ENCODE measurements around the gene ZNF417.

DNA sequence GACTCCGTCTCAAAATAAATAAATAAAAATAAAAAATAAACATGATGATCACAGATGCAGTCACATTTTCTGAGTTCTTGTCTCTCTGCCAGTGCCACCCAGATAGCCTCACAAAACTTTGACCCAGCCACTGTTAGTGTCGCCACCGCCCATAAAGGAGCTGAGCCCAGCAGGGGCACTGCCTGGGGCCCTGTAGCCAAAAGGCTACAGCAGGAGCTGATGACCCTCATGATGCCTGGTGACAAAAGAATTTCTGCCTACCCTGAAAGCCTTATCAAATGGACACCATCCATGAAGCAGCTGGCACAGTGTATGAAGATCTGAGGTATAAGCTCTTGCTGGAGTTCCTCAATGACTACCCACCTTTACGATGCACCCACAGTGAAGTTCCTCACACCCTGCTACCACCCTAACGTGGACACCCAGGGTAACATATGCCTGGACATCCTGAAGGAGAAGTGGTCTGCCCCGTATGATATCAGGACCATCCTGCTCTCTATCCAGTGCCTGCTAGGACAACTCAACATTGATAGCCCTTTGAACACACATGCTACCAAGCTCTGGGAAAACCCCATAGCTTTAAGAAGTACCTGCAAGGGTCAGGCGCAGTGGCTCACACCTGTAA lies 48.4 kb downstream of the ZNF417 start:
- TF ChIP-seq, protein P1, sequence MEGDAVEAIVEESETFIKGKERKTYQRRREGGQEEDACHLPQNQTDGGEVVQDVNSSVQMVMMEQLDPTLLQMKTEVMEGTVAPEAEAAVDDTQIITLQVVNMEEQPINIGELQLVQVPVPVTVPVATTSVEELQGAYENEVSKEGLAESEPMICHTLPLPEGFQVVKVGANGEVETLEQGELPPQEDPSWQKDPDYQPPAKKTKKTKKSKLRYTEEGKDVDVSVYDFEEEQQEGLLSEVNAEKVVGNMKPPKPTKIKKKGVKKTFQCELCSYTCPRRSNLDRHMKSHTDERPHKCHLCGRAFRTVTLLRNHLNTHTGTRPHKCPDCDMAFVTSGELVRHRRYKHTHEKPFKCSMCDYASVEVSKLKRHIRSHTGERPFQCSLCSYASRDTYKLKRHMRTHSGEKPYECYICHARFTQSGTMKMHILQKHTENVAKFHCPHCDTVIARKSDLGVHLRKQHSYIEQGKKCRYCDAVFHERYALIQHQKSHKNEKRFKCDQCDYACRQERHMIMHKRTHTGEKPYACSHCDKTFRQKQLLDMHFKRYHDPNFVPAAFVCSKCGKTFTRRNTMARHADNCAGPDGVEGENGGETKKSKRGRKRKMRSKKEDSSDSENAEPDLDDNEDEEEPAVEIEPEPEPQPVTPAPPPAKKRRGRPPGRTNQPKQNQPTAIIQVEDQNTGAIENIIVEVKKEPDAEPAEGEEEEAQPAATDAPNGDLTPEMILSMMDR (optimal IDR thresholded peaks at IDR 0.05 in 1 of 3, IDR thresholded peaks at IDR 0.05 in 1 of 3, conservative IDR thresholded peaks at IDR 0.05 in 1 of 3; ENCODE audit: extremely low read depth in 1 of 3, insufficient read depth in 2 of 3, low read length in 3 of 3) = no peak
- TF ChIP-seq EZH2 (IDR thresholded peaks at IDR 0.05; ENCODE audit: low read length) = no peak

All from keratinocyte (primary cell).